PC-9 (cell line): ENCODE results near the gene AFAP1L1.

Source experiments
- CTCF ChIP-seq: fragments of 200-600 bp; sonication (generic); conservative IDR thresholded peaks from 2 replicates; pipeline ENCODE4 v1.6.1; 2017; ENCODE audit warnings: mixed run types, antibody characterized with exemption, mild to moderate bottlenecking, moderate library complexity
- EZH2 ChIP-seq: fragments of 200-600 bp; sonication (generic); IDR thresholded peaks from 2 replicates; pipeline ENCODE4 v1.8.0; 2017; ENCODE audit warnings: antibody characterized with exemption, low read depth

GRCh38 chr5:149315753-149316152 lies 44.1 kb downstream of the AFAP1L1 start:
- TF ChIP-seq EZH2, result no peak
- TF ChIP-seq CTCF, result no peak
